CD8-positive, alpha-beta memory T cell (primary cell): ENCODE measurements around the gene PPARA. TPM values are rescaled to one million over a fixed set of nuclear protein-coding genes. Genes with fewer than 3 reads are reported as not detected.
A peak's percentile ranks its signal among the peaks of the same experiment; 100 is the strongest.

Experiments used
- CTCF ChIA-PET: fragments of 350-600 bp; sonication (Branson Sonifier 250); formaldehyde crosslinking; loops from one replicate; lab custom pipeline; 2021; ENCODE audit warnings: antibody characterized with exemption; lab: Charles Lee
- POLR2A ChIA-PET: fragments of 350-600 bp; sonication (Branson Sonifier 250); formaldehyde crosslinking; loops from one replicate; lab custom pipeline; 2021; ENCODE audit warnings: antibody characterized with exemption; lab: Charles Lee
- DNase-seq, 5 donors: peaks; one replicate each; pipeline versions ENCODE4 v3.0.0 to v3.0.0-alpha.2; 2020 to 2022; ENCODE audit warnings: mixed read lengths in 1 of 5
- H3K27ac ChIP-seq: one replicate; pipeline ENCODE4 v1.7.0; 2013; ENCODE audit warnings: low read depth, mild to moderate bottlenecking, low read length, moderate library complexity
- H3K27me3 ChIP-seq: 2 replicates; pipeline ENCODE4 v1.7.0; 2013; ENCODE audit warnings: low read length, mild to moderate bottlenecking; ENCODE audit not compliant: insufficient read depth, poor library complexity, severe bottlenecking
- H3K36me3 ChIP-seq: 2 replicates; pipeline ENCODE4 v1.7.0; 2013; ENCODE audit warnings: mild to moderate bottlenecking, low read length, moderate library complexity; ENCODE audit not compliant: insufficient read depth
- H3K4me1 ChIP-seq: 2 replicates; pipeline ENCODE4 v1.7.0; 2013; ENCODE audit warnings: mild to moderate bottlenecking, low read length, moderate library complexity; ENCODE audit not compliant: insufficient read depth
- H3K4me3 ChIP-seq: 2 replicates; pipeline ENCODE4 v1.7.0; 2013; ENCODE audit warnings: mild to moderate bottlenecking, low read length
- H3K9me3 ChIP-seq: 2 replicates; pipeline ENCODE4 v1.7.0; 2013; ENCODE audit warnings: mild to moderate bottlenecking, low read length
- H3K27ac Mint-ChIP-seq, 8 donors: one replicate each; pipeline ENCODE4 v1.8.0; 2020 to 2021; ENCODE audit warnings: mixed read lengths in 8 of 8, mild to moderate bottlenecking in 6 of 8, inconsistent platforms in 3 of 8, moderate library complexity in 3 of 8
- H3K27me3 Mint-ChIP-seq, 2 donors: one replicate each; pipeline ENCODE4 v1.8.0; 2020 to 2021; ENCODE audit warnings: mixed read lengths in 2 of 2, mild to moderate bottlenecking in 1 of 2, moderate library complexity in 1 of 2
- H3K36me3 Mint-ChIP-seq, 3 donors: one replicate each; pipeline ENCODE4 v1.8.0; 2020 to 2021; ENCODE audit warnings: mixed read lengths in 3 of 3, inconsistent platforms in 1 of 3, mild to moderate bottlenecking in 1 of 3
- H3K4me1 Mint-ChIP-seq, 3 donors: one replicate each; pipeline ENCODE4 v1.8.0; 2020 to 2021; ENCODE audit warnings: mixed read lengths in 3 of 3, inconsistent platforms in 1 of 3, mild to moderate bottlenecking in 1 of 3
- H3K4me3 Mint-ChIP-seq, 7 donors: one replicate each; pipeline ENCODE4 v1.8.0; 2020 to 2021; ENCODE audit warnings: mixed read lengths in 7 of 7, mild to moderate bottlenecking in 6 of 7, moderate library complexity in 4 of 7, inconsistent platforms in 2 of 7
- H3K9me3 Mint-ChIP-seq, 5 donors: one replicate each; pipeline ENCODE4 v1.8.0; 2020 to 2022; ENCODE audit warnings: mixed read lengths in 5 of 5, mild to moderate bottlenecking in 3 of 5, moderate library complexity in 2 of 5, inconsistent platforms in 1 of 5
- polyA plus RNA-seq: library from polyadenylated mRNA; unstranded; fragments of 300-500 nt; fragmentation: Illumina TruSeq; gene quantifications from one replicate; pipeline ENCODE4 v1.2.3, GENCODE V29; 2021
- total RNA-seq, 2 experiments: library from RNA; stranded (reverse); gene quantifications; one replicate each; pipeline ENCODE4 v1.2.3, GENCODE V29; 2021

The PPARA gene
- total and polyA plus RNA-seq, 3 experiments from 2014 or later: 10.1 to 12.9 (median 11.2) TPM

GRCh38 chr22:46176508-46177003 lies 26.2 kb downstream of the PPARA start:
- Histone ChIP-seq H3K27ac (no peak overlapping the region), H3K27me3 (no peaks in the 10 kb centered on the region), H3K4me1 (peaks cover 2% of the 10 kb centered on the region), H3K4me3 (no peak overlapping the region), H3K36me3 (no peaks in the 10 kb centered on the region), H3K9me3 (no peaks in the 10 kb centered on the region)
- no peak for DNase-seq
- Mint-ChIP-seq H3K9me3 (peaks cover 20 to 29% (median 21%) of the 10 kb centered on the region in 5 donors), H3K4me1 (peaks cover 8 to 18% (median 11%) of the 10 kb centered on the region in 3 donors), H3K27me3 (no peaks in the 10 kb centered on the region), H3K27ac (no peak overlapping the region), H3K36me3 (peaks cover 25 to 48% (median 40%) of the 10 kb centered on the region in 3 donors), H3K4me3 (no peak overlapping the region)
- ChIA-PET CTCF (no interaction called here), POLR2A (no interaction called here)

- peaks cover 0 to 3% (median 1%) of the 10 kb centered on the region in 3 donors for H3K4me1 Mint-ChIP-seq
- H3K27ac Mint-ChIP-seq: no peak overlapping the region
- DNase-seq: no peak
- peaks cover 33 to 63% (median 54%) of the 10 kb centered on the region in 3 donors for H3K36me3 Mint-ChIP-seq
- POLR2A ChIA-PET: no interaction called here
- Histone ChIP-seq H3K27ac (no peak overlapping the region), H3K4me1 (no peaks in the 10 kb centered on the region), H3K27me3 (no peaks in the 10 kb centered on the region), H3K4me3 (no peak overlapping the region), H3K9me3 (no peaks in the 10 kb centered on the region), H3K36me3 (no peaks in the 10 kb centered on the region)
- H3K27me3 Mint-ChIP-seq: no peaks in the 10 kb centered on the region
- H3K4me3 Mint-ChIP-seq: no peak overlapping the region
- peaks cover 20 to 31% (median 21%) of the 10 kb centered on the region in 5 donors for H3K9me3 Mint-ChIP-seq
- CTCF ChIA-PET: no interaction called here
These were observed 28.6 kb downstream of the PPARA start for GRCh38 chr22:46178755-46179505.

GRCh38 chr22:46179748-46180147 lies 29.4 kb downstream of the PPARA start:
- H3K36me3 Mint-ChIP-seq: peaks cover 33 to 63% (median 55%) of the 10 kb centered on the region in 3 donors
- H3K4me3 ChIP-seq: no peak overlapping the region
- H3K27ac ChIP-seq: no peak overlapping the region
- CTCF ChIA-PET: no interaction called here
- DNase-seq: no peak
- H3K27me3 Mint-ChIP-seq: no peaks in the 10 kb centered on the region
- H3K36me3 ChIP-seq: no peaks in the 10 kb centered on the region
- POLR2A ChIA-PET: no interaction called here
- peak overlapping the region in 1 of 8 donors; percentile 35 for H3K27ac Mint-ChIP-seq
- H3K4me3 Mint-ChIP-seq: no peak overlapping the region
- H3K9me3 Mint-ChIP-seq: peaks cover 20 to 31% (median 21%) of the 10 kb centered on the region in 5 donors
- no peaks in the 10 kb centered on the region for H3K4me1 ChIP-seq
- no peaks in the 10 kb centered on the region for H3K27me3 ChIP-seq
- no peaks in the 10 kb centered on the region for H3K9me3 ChIP-seq
- H3K4me1 Mint-ChIP-seq: no peaks in the 10 kb centered on the region

- Mint-ChIP-seq H3K27me3 (no peaks in the 10 kb centered on the region), H3K4me3 (no peak overlapping the region), H3K27ac (no peak overlapping the region), H3K9me3 (peaks cover 20 to 31% (median 21%) of the 10 kb centered on the region in 5 donors), H3K36me3 (peaks cover 33 to 70% (median 60%) of the 10 kb centered on the region in 3 donors), H3K4me1 (no peaks in the 10 kb centered on the region)
- Histone ChIP-seq H3K4me1 (no peaks in the 10 kb centered on the region), H3K9me3 (no peaks in the 10 kb centered on the region), H3K27me3 (no peaks in the 10 kb centered on the region), H3K27ac (no peak overlapping the region), H3K36me3 (no peaks in the 10 kb centered on the region), H3K4me3 (no peak overlapping the region)
- CTCF ChIA-PET: no interaction called here
- POLR2A ChIA-PET: no interaction called here
- no peak for DNase-seq
These were observed 30.2 kb downstream of the PPARA start for GRCh38 chr22:46180370-46181137.

GRCh38 chr22:46183733-46184132 lies 33.4 kb downstream of the PPARA start:
- H3K27me3 ChIP-seq: no peaks in the 10 kb centered on the region
- no peaks in the 10 kb centered on the region for H3K4me1 ChIP-seq
- no peaks in the 10 kb centered on the region for H3K4me1 Mint-ChIP-seq
- H3K36me3 Mint-ChIP-seq: peaks cover 27 to 59% (median 46%) of the 10 kb centered on the region in 3 donors
- POLR2A ChIA-PET: no interaction called here
- H3K36me3 ChIP-seq: no peaks in the 10 kb centered on the region
- H3K4me3 Mint-ChIP-seq: no peak overlapping the region
- no peak for DNase-seq
- no peaks in the 10 kb centered on the region for H3K9me3 ChIP-seq
- H3K4me3 ChIP-seq: no peak overlapping the region
- CTCF ChIA-PET: no interaction called here
- no peak overlapping the region for H3K27ac ChIP-seq
- H3K27me3 Mint-ChIP-seq: no peaks in the 10 kb centered on the region
- H3K9me3 Mint-ChIP-seq: peaks cover 20 to 26% (median 21%) of the 10 kb centered on the region in 5 donors
- H3K27ac Mint-ChIP-seq: peak overlapping the region in 1 of 8 donors; percentile 20

GRCh38 chr22:46185283-46185682 lies 35.0 kb downstream of the PPARA start:
- Mint-ChIP-seq H3K4me1 (no peaks in the 10 kb centered on the region), H3K4me3 (no peak overlapping the region)
- no peak overlapping the region for H3K27ac ChIP-seq

GRCh38 chr22:46187862-46188261 lies 37.5 kb downstream of the PPARA start:
- no peak for DNase-seq
- Mint-ChIP-seq H3K27ac (peak overlapping the region in 1 of 8 donors; percentile 39), H3K4me3 (no peak overlapping the region), H3K27me3 (no peaks in the 10 kb centered on the region), H3K36me3 (peaks cover 11 to 46% (median 18%) of the 10 kb centered on the region in 3 donors), H3K4me1 (no peaks in the 10 kb centered on the region), H3K9me3 (peaks cover 0 to 1% (median 0%) of the 10 kb centered on the region in 5 donors)
- Histone ChIP-seq H3K4me1 (no peaks in the 10 kb centered on the region), H3K4me3 (no peak overlapping the region), H3K36me3 (no peaks in the 10 kb centered on the region), H3K27me3 (no peaks in the 10 kb centered on the region), H3K27ac (no peak overlapping the region), H3K9me3 (no peaks in the 10 kb centered on the region)
- ChIA-PET CTCF (no interaction called here), POLR2A (no interaction called here)

More at GRCh38 chr22:46185283-46185682, 35.0 kb downstream of the PPARA start:
- ChIA-PET POLR2A (no interaction called here), CTCF (interaction anchor here (1.7 kb wide), 1 partner anchor 11 kb away, joined by 4 read pairs; no protein-coding TSS in a partner anchor)
- no peaks in the 10 kb centered on the region for H3K36me3 ChIP-seq
- Mint-ChIP-seq H3K9me3 (peaks cover 9 to 13% (median 10%) of the 10 kb centered on the region in 5 donors), H3K27ac (no peak overlapping the region), H3K27me3 (no peaks in the 10 kb centered on the region), H3K36me3 (peaks cover 20 to 54% (median 32%) of the 10 kb centered on the region in 3 donors)
- no peaks in the 10 kb centered on the region for H3K4me1 ChIP-seq
- no peak for DNase-seq
- H3K9me3 ChIP-seq: no peaks in the 10 kb centered on the region
- no peaks in the 10 kb centered on the region for H3K27me3 ChIP-seq
- H3K4me3 ChIP-seq: no peak overlapping the region
